Stimulated activated CD4-positive, alpha-beta T cell treated with anti-CD3 and anti-CD28 coated beads, Interleukin-1b, Interleukin-23, amount 100 ng/mL, for 1 hour (primary cell): ENCODE measurements around the gene ANKS6.

Experiments
- DNase-seq, 2 donors: peaks; one replicate each; pipeline ENCODE4 v3.0.0-alpha.2; 2020; ENCODE audit warnings: low read depth in 2 of 2

ANKS6 gene

DNA sequence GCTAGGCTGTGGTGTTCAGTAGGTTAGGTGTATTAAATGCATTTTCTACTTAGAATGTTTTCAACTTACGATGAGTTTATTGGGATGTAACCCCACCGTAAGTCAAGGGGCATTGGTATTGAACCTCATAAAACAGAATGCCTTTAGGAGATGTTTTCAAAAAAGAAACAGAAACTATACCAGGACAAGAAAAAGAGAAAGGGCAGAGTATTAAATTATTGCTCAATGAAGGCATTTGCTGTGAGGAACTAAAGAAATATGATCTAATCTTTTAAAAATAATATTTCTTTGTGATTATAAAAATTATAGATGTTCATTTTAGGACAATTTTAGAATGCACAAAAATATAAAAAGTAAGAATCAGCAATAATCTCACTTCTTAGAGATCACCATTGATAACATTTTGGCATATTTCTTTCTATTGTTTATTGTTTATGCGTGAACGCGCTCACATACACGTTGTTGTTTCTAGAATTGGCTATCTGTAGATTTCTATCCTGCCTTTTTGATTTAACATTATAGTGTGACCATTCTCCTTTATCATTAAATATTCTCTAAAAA is 19.1 kb upstream of the ANKS6 start:
- no peak for DNase-seq

DNA sequence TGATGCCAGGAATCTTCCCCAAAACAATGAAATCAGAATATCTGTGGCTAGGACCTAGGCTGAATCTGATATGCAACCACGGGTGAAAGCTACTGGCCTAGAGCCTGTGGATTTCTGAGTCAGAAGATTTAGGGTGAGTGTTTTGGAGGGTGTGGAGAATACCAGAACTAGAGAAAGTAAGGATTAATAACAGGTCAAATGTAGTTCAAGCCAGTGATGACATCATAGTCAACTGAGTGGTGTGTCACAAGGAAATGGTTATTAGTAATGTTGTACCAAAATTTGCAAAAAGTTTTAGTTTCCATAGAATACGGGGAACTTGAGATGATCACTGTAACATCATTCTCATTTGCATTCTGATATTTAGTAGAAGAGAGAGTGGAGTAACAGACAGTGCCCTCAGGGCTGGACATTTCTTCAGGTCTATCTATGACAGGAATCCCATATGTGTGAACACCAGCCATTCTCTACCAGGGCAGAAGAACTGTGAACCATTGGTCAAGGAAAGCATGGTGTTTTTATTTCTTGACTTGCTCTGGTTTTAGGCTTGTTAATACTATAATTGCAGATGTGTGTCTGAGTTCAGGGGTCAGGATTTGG is 14.8 kb upstream of the ANKS6 start:
- DNase-seq, result no peak

DNA sequence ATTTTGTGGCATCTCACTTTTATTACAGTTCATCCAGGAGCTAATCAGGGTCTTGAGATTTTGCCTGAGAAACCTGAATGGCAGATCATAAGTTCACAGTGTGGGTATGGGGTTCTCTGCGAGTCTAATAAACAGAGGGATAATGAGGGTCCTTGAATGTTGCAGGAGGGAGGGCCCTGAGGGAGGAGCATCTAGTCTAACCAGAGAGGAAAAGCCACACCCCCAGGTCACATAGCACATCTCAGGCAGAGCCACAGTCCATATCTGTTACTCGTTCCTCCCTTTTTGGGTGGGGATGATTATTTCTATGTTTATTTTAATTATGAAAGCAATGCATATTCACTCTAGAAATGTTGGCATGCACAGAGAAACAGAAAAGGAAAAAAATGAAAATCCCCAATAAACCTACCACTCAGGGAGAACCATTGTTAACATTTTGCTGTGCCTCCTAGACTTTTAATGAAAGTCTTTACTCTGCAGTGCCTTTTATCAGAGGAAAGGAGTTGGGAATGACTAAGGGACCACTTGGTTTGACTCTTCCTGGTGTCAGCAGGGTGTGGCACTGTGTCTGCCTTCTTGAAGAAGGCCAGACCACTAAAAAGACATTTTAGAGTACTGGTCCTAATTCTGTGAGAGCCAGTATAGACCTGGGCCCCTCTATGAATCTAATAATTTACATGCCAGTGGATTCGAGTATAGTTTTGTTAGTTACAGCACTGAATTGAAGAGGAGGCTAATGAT is 13.9 kb upstream of the ANKS6 start:
- no peak for DNase-seq

DNA sequence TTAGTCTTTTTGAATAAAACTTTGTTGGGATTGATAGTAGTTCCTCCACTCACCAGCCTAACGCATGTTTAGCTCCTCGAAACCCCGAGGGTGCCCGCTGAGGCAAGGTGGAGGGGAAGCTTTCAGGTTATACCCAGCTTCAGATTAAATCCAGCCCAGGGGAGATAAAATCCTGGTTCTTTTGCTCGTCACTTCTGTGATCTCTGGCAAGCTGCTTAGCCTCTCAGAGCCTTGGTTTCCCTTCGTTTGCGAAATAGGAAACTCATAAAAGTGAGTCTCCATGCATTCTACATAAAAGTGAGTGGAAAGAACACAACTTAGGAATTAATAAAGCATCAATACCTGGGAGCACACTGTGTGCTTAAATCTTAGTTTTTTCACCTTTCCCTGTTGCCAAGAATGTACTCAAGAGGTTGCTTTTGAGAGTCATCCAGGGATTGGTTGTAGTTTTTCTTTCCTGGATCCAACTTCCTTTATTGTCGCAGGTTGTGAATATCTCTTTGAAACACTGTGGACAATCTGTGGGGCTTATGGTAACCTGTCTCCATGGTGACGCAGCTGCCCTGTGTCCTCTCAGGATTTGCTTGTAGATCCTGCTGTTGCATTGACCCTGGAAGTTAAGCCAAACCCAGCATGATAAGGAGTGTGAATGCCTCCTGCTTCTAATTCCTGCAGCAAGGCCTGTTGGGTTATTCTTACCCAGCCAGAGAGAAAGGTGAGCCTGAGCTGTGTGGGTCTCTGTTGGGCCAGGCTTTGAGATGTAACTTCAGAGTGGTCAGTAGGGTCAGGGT is 13.2 kb upstream of the ANKS6 start:
- DNase-seq, result no peak

DNA sequence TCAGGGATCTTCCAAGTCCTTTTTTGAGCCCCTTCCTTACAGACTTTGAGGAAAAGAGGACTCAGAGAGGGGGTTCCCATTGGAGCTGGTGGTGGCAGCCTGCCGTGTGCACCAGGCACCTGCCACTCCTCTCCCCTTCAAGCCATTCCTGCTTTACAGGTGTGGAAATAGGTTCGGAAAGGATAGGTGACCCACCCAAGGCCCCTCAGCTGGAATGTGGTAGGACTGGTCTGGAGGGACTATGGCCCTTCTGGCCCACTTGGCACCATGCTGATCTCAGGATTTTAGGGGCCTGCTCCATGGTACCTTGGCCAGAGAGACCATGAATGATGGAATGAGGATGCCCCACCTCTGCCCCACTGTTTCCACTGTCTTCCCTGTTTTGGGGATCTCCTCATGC is 12.5 kb upstream of the ANKS6 start:
- no peak for DNase-seq

DNA sequence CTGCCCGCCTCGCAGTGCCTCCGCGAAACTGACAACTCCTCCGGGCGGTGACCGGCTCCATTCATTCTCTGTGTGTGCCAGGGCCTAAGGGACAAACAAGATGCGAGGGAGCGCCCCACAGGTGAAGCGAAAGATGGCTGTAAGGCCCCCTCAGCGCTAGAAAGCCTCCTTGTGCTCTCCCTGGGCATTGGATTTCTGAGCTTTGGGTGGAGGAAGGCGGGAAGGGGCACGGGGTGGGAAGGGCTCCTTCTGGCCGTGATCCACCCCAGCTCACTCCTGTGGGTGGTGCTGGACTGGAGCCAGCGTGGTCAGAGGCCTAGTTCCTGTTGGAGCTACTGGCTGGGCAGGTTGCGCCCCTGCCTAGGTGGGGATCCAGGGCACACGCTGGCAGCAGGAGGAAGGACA is 12.1 kb upstream of the ANKS6 start:
- no peak for DNase-seq

DNA sequence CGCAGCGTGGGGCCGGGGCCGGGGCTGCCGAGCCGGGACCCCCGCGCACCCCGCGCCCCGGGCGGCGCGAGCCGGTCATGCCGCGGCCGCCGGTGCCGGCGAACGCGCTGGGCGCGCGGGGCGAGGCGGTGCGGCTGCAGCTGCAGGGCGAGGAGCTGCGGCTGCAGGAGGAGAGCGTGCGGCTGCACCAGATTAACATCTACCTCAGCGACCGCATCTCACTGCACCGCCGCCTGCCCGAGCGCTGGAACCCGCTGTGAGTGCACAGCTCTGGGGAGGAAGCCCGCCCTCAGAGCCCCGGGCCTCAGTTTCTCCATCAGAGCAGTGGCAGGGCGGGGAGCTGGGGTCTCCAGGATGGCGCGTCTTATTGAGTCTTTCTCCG is 11.4 kb upstream of the ANKS6 start:
- DNase-seq, result no peak

DNA sequence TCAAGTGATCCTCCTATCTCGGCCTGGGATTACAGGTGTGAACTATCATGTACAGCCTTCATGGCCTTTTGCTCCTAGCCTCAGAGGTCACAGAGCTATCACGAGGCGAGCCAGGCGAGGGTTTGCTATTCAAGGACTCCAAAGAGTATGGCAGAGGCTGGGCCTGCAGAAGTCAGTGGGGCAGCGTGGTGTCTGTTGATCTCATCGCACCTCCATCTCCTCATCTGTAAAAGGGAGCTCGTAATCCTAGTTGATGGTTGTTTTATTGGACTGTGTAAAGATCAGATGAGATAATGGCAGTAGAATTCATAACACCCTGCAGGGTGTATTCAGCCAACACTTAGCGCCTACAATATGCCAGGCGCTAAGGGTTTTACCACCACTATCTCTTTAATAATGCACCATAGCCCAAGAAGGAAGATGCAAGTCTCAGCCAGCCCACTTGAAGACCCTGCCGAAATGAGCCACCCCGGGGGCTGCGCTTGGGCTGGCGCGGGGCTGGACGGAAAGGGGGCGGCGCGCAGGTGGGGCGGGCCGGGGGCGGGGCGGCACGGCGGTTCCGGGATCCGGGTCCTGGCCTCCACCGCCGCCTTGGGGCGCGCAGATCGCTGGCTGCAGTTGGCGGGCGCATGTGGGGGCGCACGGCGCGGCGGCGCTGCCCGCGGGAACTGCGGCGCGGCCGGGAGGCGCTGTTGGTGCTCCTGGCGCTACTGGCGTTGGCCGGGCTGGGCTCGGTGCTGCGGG is 10.9 kb upstream of the ANKS6 start, which contains the start of gene GALNT12:
TSS of gene GALNT12 (plus strand) at position 601 of the 744 bp plus-strand sequence. CDS start at position 630, 29 bp downstream.
- peak in 1 of 2 donors; percentile 22 for DNase-seq

DNA sequence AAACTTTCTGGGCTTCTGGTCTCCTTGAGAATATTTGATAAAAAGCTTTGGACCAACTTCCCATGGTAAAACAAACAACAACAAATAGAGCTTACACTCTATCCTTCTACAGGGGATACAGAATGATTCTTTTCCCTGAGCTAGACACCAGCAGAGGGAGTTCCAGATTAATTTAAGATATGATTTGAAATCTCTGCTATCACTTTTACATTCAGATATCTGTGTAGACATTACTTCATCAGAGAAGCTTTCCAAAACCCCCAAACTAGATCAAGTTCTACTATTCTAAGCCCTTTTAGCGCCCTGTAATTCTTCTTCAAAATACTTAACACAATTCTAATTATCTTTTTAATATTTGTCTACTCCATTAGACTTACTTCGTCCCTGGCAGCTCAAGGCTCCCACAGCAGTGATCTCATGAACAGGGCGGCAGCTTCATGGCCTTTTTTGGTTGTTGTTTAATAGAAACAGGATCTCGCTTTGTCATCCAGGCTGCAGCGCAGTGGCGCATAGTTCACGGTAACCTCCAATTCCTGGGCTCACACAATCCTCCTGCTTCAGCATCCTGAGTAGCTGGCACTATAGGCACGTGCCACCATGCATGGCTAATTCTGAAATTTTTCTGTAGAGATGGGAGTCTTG is 10.2 kb upstream of the ANKS6 start:
- no peak for DNase-seq

DNA sequence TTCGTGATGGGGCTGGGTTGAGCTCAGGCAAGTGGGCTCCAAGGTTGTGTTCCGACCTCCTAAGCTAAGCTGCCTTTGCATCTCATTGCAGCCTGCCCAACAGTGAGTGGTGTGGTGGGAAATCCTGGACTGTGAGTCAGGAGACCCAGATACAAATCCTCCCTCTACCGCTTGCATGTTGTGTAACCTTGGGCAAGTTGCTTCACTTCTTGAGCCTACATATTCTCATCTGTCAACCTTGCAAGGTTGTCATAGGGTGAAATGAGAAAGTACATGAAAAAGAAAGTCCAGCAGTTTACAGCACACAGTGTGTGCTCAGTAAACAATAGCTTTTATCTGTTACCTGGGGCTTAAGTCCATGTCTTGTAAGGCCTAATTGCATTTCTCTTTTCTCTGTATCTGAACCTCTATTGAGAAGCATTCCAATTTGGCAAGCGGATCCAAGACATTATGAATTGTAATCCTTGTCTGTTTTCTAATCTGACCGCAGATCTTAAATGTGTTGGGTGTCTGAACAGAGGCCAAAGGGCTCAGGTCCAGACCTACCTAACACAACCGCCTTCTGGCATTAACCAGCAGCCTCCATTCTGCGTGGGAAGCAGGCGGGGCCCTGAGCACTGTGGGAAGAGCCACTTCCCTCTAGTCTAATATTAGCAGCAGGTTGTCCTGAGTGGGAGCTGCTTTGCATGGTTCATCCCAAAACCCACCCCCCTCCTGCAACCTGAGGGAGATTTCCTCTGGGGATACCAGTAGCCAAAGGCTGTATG is 9.3 kb upstream of the ANKS6 start:
- no peak for DNase-seq

DNA sequence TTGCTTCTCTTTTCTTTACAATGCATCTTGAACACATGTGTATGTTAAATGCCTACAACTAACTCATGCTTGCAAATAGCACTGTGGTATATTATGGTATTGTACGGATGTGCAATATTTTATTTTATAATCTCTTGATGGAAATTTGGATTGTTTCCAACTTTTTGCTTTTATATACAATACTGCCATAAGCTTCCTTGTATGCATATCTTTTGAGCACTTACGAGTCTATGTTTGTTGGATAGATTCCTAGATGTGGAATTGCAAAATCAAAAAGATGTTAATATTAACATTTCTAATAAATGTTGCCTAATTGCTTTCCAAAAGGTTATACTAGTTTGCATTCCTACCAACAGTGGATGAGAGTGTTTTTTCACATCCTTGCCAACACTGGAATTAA is 7.7 kb upstream of the ANKS6 start:
- no peak for DNase-seq

DNA sequence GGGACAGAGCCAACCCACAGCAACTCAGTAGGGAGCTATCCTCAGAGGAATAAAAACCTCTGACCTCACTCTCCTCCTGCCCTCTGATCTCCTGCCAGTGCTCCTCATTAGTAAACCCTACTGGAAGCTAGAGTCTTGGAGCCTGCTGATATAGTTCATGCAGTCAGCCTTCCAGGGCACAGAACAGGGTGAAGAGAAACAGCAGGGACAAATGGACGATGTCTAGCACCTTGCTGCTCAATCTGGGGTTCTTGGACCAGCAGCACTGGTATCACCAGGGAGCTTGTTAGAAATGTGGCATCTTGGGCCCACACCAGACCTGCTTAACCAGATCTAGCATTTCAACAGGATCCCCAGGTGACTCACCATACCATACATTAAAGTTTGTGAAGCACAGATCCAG is 5.6 kb upstream of the ANKS6 start:
- no peak for DNase-seq

DNA sequence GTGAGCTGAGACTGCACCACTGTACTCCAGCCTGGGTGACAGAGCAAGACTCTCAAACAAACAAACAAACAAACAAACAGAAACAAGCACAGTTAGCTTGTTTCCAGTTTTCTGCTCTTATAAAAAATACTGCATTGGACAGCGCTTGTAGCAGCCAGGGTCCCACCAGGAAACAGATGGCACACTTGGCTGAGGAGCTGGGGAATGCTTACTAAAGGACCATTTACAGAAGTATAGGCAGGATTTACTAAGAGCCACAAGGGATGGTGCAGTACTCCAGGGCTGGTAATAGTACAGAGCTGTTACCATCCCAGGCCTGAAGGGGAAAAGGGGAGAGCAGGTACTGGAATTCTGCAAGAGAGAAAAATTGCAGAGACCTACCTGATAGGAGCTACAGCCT is 5.2 kb upstream of the ANKS6 start:
- DNase-seq, result no peak

DNA sequence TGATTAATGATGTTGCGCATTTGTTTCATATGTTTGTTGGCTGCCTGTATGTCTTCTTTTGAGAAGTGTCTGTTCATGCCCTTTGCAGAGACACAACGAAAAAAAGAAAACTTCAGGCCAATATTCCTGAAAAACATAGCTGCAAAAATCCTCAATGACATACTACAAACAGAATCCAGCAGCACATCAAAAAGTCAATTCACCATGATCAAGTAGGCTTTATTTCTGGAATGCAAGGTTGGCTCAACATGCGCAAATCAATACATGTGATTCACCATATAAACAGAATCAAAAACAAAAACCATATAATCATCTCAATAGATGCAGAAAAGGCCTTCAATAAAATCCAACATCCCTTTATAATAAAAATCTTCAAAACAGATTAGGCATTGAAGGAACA is 1.9 kb upstream of the ANKS6 start:
- no peak for DNase-seq

DNA sequence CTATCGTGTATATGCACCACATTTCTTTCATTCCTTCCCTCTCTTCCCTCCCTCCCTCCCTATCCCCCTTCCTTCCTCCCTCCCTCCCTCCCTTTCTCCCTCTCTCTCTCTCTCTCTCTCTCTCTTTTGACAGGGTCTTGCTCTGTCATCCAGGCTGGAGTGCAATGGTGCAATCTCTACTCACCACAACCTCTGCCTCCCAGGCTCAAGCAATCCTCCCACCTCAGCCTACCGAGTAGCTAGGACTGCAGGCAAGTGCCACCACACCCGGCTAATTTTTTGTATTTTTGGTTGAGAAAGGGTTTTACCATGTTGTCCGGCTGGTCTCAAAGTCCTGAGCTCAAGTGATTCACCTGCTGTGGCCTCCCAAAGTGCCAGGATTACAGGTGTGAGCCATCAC is 1.1 kb upstream of the ANKS6 start:
- no peak for DNase-seq

DNA sequence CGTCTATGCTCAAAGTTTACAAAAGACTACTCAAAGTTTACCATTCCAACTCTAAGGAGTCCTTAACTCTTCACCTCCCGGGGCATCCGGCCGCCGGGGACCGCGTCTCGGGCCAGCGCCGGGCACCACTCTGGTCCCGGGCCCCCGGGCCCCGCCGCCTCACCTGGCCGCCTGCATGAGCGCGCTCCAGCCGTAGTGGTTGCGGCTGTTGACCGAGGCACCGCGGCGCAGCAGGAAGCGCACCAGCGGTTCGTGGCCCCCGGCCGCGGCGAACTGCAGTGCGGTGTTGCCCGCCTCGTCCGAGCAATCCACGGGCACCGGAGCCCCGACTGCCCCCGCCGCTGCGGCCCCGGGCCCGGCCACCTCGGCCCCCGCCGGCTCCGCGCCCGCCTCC is 388 bp downstream of the ANKS6 start:
- no peak for DNase-seq

DNA sequence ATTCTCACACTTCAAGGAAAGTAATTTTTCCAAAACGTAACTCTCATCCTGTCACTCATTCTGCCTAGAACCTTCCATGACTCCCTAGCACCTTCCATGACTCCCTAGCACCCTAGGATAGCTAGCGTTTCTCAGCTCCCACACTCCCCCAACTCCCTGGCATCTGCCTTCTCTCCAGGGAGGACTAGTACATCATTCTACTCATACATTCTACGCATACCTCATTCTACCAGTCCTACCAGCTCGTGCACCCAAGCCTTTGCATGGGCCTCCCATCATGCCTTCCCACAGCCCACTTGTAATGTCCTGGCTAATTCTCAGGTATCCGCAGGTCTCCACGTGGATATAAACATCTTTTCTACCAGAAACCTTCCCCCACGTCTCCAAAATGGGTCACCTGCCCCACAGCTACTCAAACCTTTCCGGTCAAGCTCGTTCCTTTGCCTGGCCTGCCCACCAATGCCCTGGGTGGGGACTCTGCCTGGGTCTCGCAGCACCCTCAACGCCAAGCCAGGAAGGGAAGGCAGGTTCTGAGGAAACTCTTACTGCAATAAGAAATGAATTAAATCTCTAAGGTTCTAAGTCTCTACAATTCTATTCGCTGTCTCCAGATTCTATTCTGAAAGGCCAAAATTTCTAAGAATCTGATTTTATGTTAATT is 930 bp downstream of the ANKS6 start:
- no peak for DNase-seq

DNA sequence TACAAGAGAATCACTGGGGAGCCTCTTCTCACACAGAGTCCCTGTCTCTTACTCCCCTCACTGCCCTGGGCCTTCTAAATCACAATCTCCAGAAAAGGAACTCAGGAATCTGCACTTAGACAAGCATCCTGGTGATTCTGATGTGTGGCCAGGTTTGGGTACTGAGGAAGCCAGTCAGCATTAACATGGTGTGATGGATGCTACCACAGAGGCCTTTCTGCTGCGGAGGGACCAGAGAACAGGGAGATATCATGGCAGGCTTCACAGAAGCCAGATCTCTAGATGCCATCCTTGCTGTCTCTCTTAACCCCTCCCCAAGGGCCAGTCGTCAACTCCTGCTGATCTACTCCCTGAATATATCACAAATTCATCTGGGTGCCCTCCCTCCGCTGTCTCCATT is 1.6 kb downstream of the ANKS6 start:
- no peak for DNase-seq

DNA sequence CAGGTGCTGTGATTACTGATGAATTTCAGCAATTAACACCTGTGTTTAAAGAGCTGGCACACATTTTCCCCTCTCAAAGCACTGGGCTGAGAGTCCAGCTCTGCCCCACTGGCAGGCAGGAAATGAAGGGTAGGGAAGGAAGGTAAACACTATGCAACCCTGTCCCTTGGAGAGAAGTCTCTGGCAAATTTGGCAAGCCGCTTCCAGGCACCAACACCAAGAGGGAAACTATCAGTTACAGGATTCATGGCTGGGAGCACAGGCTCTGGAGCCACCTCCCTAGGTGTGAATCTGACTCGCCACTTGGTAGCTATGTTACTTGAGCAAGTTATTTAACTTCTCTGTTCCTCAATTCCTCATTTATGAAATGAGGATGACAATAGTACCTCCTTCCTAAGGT is 3.3 kb downstream of the ANKS6 start:
- DNase-seq, result no peak
